Stomach (tissue), 4 donors: ENCODE data around the gene SYCE1L.

Experiments used
- EP300 ChIP-seq: sonication (generic); formaldehyde crosslinking; IDR thresholded peaks from one replicate; pipeline ENCODE4 v1.6.1; 2017; ENCODE audit warnings: antibody characterized with exemption
- POLR2AphosphoS5 ChIP-seq, 3 donors: sonication (generic); formaldehyde crosslinking; IDR thresholded peaks; one replicate each; pipeline ENCODE4 v1.6.1; 2016; ENCODE audit warnings: antibody characterized with exemption in 3 of 3
- TF ChIP-seq, protein P1 (sequence below), 7 experiments: fragments of 450-650 bp in 4 of 7; fragments of 200-600 bp in 3 of 7; sonication (generic) in 3 of 7; IDR thresholded peaks; one replicate each; pipeline ENCODE4 v1.5.1; 2016 to 2019; ENCODE audit warnings: antibody characterized with exemption in 7 of 7, control low read depth in 2 of 7, mild to moderate bottlenecking in 1 of 7

DNA sequence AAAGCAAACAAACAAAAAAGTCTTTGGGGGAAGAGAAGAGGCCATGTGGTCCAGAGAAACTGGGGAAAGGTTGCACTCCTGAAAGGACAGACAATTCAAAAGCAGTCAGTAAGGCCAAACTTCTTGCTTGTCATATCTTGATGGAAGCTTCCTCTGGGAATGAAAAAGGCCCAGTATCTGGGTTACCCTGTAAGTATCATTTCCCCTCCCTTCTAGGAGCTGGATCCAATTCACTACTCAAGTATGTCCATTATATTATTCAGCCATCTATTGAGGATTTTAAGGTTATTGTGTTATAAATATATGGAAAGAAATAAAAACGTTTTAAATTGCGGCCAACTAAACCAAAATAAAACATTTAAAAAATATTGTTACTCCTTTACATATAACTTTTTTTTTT, 34.2 kb upstream of the SYCE1L start:
- TF ChIP-seq, protein P1, sequence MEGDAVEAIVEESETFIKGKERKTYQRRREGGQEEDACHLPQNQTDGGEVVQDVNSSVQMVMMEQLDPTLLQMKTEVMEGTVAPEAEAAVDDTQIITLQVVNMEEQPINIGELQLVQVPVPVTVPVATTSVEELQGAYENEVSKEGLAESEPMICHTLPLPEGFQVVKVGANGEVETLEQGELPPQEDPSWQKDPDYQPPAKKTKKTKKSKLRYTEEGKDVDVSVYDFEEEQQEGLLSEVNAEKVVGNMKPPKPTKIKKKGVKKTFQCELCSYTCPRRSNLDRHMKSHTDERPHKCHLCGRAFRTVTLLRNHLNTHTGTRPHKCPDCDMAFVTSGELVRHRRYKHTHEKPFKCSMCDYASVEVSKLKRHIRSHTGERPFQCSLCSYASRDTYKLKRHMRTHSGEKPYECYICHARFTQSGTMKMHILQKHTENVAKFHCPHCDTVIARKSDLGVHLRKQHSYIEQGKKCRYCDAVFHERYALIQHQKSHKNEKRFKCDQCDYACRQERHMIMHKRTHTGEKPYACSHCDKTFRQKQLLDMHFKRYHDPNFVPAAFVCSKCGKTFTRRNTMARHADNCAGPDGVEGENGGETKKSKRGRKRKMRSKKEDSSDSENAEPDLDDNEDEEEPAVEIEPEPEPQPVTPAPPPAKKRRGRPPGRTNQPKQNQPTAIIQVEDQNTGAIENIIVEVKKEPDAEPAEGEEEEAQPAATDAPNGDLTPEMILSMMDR (IDR thresholded peaks at IDR 0.05) = no peak
- no peak for TF ChIP-seq POLR2AphosphoS5 (IDR thresholded peaks at IDR 0.05)
- TF ChIP-seq EP300 = no peak
